NB4 (cell line): ENCODE measurements around the gene FNIP1.
A peak's percentile ranks its signal among the peaks of the same experiment; 100 is the strongest.

Source experiments
- DNase-seq: peaks from one replicate; pipeline ENCODE4 v3.0.0; 2010; ENCODE audit warnings: low read depth
- H3K4me3 ChIP-seq: one replicate; pipeline ENCODE4 v1.5.1; 2011; ENCODE audit warnings: mild to moderate bottlenecking, low read depth, low read length, moderate library complexity
- MAX ChIP-seq: IDR thresholded peaks from 2 replicates; pipeline ENCODE4 v1.6.1; 2011; ENCODE audit warnings: low read depth, low read length
- MYC ChIP-seq: IDR thresholded peaks from 2 replicates; pipeline ENCODE4 v1.6.1; 2011; ENCODE audit warnings: low read depth, low read length
- POLR2A ChIP-seq: IDR thresholded peaks from 2 replicates; pipeline ENCODE4 v1.6.1; 2011; ENCODE audit warnings: mild to moderate bottlenecking; ENCODE audit not compliant: insufficient read length; ENCODE audit errors: extremely low read depth
- TF ChIP-seq, protein P1 (sequence below): IDR thresholded peaks from one replicate; pipeline ENCODE4 v1.5.1; 2012; ENCODE audit warnings: low read depth, low read length

Gene FNIP1

DNA sequence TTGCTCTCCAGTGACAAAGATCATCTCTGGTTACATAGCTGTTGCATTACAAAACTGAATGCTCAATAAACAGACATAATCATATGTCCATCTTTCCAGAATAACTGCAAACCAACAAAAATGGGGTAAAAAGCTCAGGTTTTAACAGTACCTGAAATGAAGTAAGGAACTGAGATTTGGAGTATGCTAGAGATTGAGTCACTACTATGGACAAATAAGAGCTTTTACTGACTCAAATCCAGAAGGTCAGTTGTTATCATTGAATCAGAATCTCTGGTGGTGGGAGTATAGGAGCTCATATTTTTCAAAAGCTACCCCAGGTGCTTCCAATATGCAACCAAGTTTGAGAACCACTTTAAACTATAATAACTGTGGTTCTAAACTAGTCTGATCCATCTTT, 157.7 kb downstream of the FNIP1 start:
- DNase-seq = no peak
- TF ChIP-seq POLR2A = no peak
- no peak for TF ChIP-seq MYC
- no peak for TF ChIP-seq MAX
- TF ChIP-seq, protein P1, sequence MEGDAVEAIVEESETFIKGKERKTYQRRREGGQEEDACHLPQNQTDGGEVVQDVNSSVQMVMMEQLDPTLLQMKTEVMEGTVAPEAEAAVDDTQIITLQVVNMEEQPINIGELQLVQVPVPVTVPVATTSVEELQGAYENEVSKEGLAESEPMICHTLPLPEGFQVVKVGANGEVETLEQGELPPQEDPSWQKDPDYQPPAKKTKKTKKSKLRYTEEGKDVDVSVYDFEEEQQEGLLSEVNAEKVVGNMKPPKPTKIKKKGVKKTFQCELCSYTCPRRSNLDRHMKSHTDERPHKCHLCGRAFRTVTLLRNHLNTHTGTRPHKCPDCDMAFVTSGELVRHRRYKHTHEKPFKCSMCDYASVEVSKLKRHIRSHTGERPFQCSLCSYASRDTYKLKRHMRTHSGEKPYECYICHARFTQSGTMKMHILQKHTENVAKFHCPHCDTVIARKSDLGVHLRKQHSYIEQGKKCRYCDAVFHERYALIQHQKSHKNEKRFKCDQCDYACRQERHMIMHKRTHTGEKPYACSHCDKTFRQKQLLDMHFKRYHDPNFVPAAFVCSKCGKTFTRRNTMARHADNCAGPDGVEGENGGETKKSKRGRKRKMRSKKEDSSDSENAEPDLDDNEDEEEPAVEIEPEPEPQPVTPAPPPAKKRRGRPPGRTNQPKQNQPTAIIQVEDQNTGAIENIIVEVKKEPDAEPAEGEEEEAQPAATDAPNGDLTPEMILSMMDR = no peak
- H3K4me3 ChIP-seq = no peak overlapping the region

- DNase-seq = peak; percentile 47
- TF ChIP-seq, protein P1 = no peak
- no peak for TF ChIP-seq MAX
- H3K4me3 ChIP-seq = no peak overlapping the region
Observed at GRCh38 chr5:131637694-131638093, 159.1 kb downstream of the FNIP1 start.

GRCh38 chr5:131635684-131636572, 160.9 kb downstream of the FNIP1 start:
- peak overlapping the region; percentile 90 for H3K4me3 ChIP-seq
- DNase-seq = peak; percentile 45
- TF ChIP-seq, protein P1 = no peak
- no peak for TF ChIP-seq MAX
- peak; percentile 3 for TF ChIP-seq POLR2A

GRCh38 chr5:131634996-131635683, 161.7 kb downstream of the FNIP1 start, which contains the start of gene RAPGEF6:
Gene RAPGEF6 (minus strand): TSS chr5:131635229. CDS start chr5:131635030, 199 bp downstream.
- TF ChIP-seq MAX (peak; percentile 76), MYC (peak; percentile 78), POLR2A (peak; percentile 80)
- TF ChIP-seq, protein P1 = no peak
- peak; percentile 100 for DNase-seq
- peak within 1 kb of the TSS; percentile 92 for H3K4me3 ChIP-seq

DNA sequence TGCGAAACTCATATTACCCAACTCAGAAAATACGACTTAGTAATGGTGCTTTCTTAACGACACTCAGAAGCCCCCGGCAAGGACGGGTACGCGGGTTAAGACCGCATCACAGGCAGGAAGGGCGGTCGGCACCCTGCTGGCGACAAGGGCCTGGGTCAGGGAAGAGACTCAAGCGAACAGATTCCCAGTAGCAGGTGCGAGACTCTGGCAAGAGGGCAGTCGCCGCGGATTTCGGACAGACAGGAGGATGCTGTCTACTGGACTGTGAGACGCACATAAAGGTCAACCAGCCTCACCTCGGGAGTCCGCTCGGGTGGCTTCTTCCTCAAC, 162.2 kb downstream of the FNIP1 start:
- peak overlapping the region; percentile 92 for H3K4me3 ChIP-seq
- TF ChIP-seq, protein P1 = no peak
- no peak for TF ChIP-seq MAX
- no peak for TF ChIP-seq MYC
- TF ChIP-seq POLR2A = no peak
- DNase-seq = peak; percentile 84
